Gastroesophageal sphincter (tissue), 3 donors: ENCODE measurements around the gene PTPRG.

ENCODE experiments used
- CTCF ChIP-seq, 4 experiments: fragments of 200-600 bp in 2 of 4; fragments of 450-650 bp in 2 of 4; sonication (generic) in 1 of 4; IDR thresholded peaks; one replicate each; pipeline ENCODE4 v1.5.1; 2017 to 2019; ENCODE audit warnings: antibody characterized with exemption in 4 of 4, mild to moderate bottlenecking in 2 of 4, moderate library complexity in 2 of 4
- POLR2A ChIP-seq, 2 donors: fragments of 450-650 bp; IDR thresholded peaks; one replicate each; pipeline ENCODE4 v1.6.1; 2017; ENCODE audit warnings: antibody characterized with exemption in 2 of 2, mild to moderate bottlenecking in 2 of 2, moderate library complexity in 1 of 2
- POLR2AphosphoS5 ChIP-seq: sonication (generic); formaldehyde crosslinking; IDR thresholded peaks from one replicate; pipeline ENCODE4 v1.6.1; 2017; ENCODE audit warnings: antibody characterized with exemption

- TF ChIP-seq CTCF (IDR thresholded peaks at IDR 0.05) (no peak), POLR2A (IDR thresholded peaks at IDR 0.05) (no peak), POLR2AphosphoS5 (no peak)
Measured at GRCh38 chr3:62088472-62089104, 527.2 kb downstream of the PTPRG start.
